H1 (cell line): Measurements from ENCODE around the gene MCAT. TPM values are rescaled to one million over a fixed set of nuclear protein-coding genes. Genes with fewer than 3 reads are reported as not detected.
A peak's percentile ranks its signal among the peaks of the same experiment; 100 is the strongest.

ENCODE experiments used
- CTCF ChIA-PET: fragments of 300-600 bp; sonication (Branson Sonifier 250); formaldehyde crosslinking; loops from one replicate; lab custom pipeline; 2021; ENCODE audit not compliant: partially characterized antibody; lab: Charles Lee
- POLR2A ChIA-PET: fragments of 300-600 bp; sonication (Branson Sonifier 250); formaldehyde crosslinking; loops from one replicate; lab custom pipeline; 2021; ENCODE audit warnings: inconsistent platforms; ENCODE audit not compliant: partially characterized antibody; lab: Charles Lee
- DNase-seq, 2 experiments: peaks; one replicate each; pipeline versions ENCODE4 v3.0.0 to v3.0.0-alpha.2; 2010 to 2022; ENCODE audit warnings: low spot score in 2 of 2, low read depth in 1 of 2, mixed read lengths in 1 of 2
- FAIRE-seq: peaks from 2 replicates; lab custom pipeline; 2011; peaks lifted over from hg19 to GRCh38; lab: Jason Lieb, UNC
- H2AFZ ChIP-seq: 2 replicates; pipeline ENCODE4 v1.8.1; 2012; ENCODE audit warnings: low read length, inconsistent platforms
- H2AK5ac ChIP-seq: 2 replicates; pipeline ENCODE4 v1.6.1; 2013; ENCODE audit warnings: low read depth, low read length
- H2BK120ac ChIP-seq: replicated peaks from 2 replicates; pipeline ENCODE3; 2013; ENCODE audit warnings: low read depth, low read length, inconsistent platforms
- H2BK12ac ChIP-seq: 2 replicates; pipeline ENCODE4 v1.6.1; 2013; ENCODE audit warnings: low read depth, low read length
- H2BK15ac ChIP-seq: 2 replicates; pipeline ENCODE4 v1.6.1; 2013; ENCODE audit warnings: low read length
- H2BK20ac ChIP-seq: 2 replicates; pipeline ENCODE4 v1.6.1; 2013; ENCODE audit warnings: low read length
- H2BK5ac ChIP-seq: 2 replicates; pipeline ENCODE4 v1.6.1; 2013; ENCODE audit warnings: low read depth, low read length
- H3K14ac ChIP-seq: 2 replicates; pipeline ENCODE4 v1.6.1; 2013; ENCODE audit warnings: inconsistent platforms; ENCODE audit not compliant: insufficient read length
- H3K18ac ChIP-seq: 2 replicates; pipeline ENCODE4 v1.6.1; 2013; ENCODE audit warnings: low read length; ENCODE audit errors: extremely low read depth
- H3K23ac ChIP-seq: 2 replicates; pipeline ENCODE4 v1.6.1; 2013; ENCODE audit warnings: inconsistent platforms; ENCODE audit not compliant: insufficient read length
- H3K23me2 ChIP-seq: 2 replicates; pipeline ENCODE4 v1.6.1; 2013; ENCODE audit warnings: low read depth, low read length
- H3K27ac ChIP-seq: 2 replicates; pipeline ENCODE4 v1.6.1; 2011; ENCODE audit warnings: low read depth, low read length, inconsistent platforms
- H3K27me3 ChIP-seq, 4 experiments: replicated peaks in 1 of 4; 1 replicate in 1 of 4; 2 replicates in 3 of 4; pipeline versions ENCODE4 v1.6.1 to v1.8.1; 2011 to 2013; ENCODE audit warnings: low read length in 3 of 4, mild to moderate bottlenecking in 3 of 4, inconsistent platforms in 2 of 4, mixed read lengths in 2 of 4, moderate library complexity in 1 of 4; ENCODE audit not compliant: control insufficient read depth in 3 of 4, insufficient read depth in 3 of 4; ENCODE audit errors: extremely low read depth in 1 of 4
- H3K36me3 ChIP-seq, 4 experiments: 2 replicates each; pipeline versions ENCODE4 v1.6.1 to v1.8.1; 2011 to 2013; ENCODE audit warnings: mild to moderate bottlenecking in 4 of 4, low read length in 3 of 4, moderate library complexity in 2 of 4, control low read depth in 1 of 4, inconsistent platforms in 1 of 4; ENCODE audit not compliant: insufficient read depth in 4 of 4, control insufficient read depth in 2 of 4
- H3K4ac ChIP-seq: replicated peaks from 2 replicates; pipeline ENCODE3; 2013; ENCODE audit warnings: low read length, low read depth, mixed read lengths, inconsistent platforms; ENCODE audit not compliant: insufficient read length
- H3K4me1 ChIP-seq, 4 experiments: replicated peaks in 1 of 4; 1 replicate in 1 of 4; 2 replicates in 3 of 4; pipeline versions ENCODE4 v1.6.1 to v1.8.1; 2011 to 2013; ENCODE audit warnings: low read length in 3 of 4, inconsistent platforms in 2 of 4, mixed read lengths in 1 of 4; ENCODE audit not compliant: insufficient read depth in 4 of 4, control insufficient read depth in 3 of 4
- H3K4me2 ChIP-seq, 2 experiments: 2 replicates each; pipeline versions ENCODE4 v1.6.1 to v1.8.1; 2011 to 2013; ENCODE audit warnings: low read depth in 2 of 2, low read length in 2 of 2, control low read depth in 1 of 2, inconsistent platforms in 1 of 2, mild to moderate bottlenecking in 1 of 2; ENCODE audit not compliant: insufficient read depth in 1 of 2
- H3K4me3 ChIP-seq, 4 experiments: fragments of 200-600, 300-600 bp in 1 of 4; sonication (generic), shearing (Covaris generic), sonication (Bioruptor Twin) in 1 of 4; 2 replicates each; pipeline versions ENCODE4 v1.5.1 to v1.8.1; 2011 to 2016; ENCODE audit warnings: low read length in 4 of 4, low read depth in 3 of 4, control low read depth in 2 of 4, inconsistent platforms in 2 of 4, mild to moderate bottlenecking in 2 of 4, mixed read lengths in 1 of 4, moderate library complexity in 1 of 4; ENCODE audit not compliant: insufficient read depth in 2 of 4; ENCODE audit errors: extremely low read depth in 1 of 4
- H3K56ac ChIP-seq: replicated peaks from 2 replicates; pipeline ENCODE3; 2013; ENCODE audit warnings: low read depth, mild to moderate bottlenecking, mixed read lengths, low read length, inconsistent platforms; ENCODE audit not compliant: insufficient read length
- H3K79me1 ChIP-seq: 2 replicates; pipeline ENCODE4 v1.6.1; 2013; ENCODE audit warnings: low read depth, low read length, control low read depth
- H3K79me2 ChIP-seq, 2 experiments: 2 replicates each; pipeline versions ENCODE4 v1.6.1 to v1.8.1; 2012 to 2013; ENCODE audit warnings: low read length in 2 of 2, mild to moderate bottlenecking in 2 of 2, inconsistent platforms in 1 of 2; ENCODE audit not compliant: insufficient read depth in 2 of 2, control insufficient read depth in 1 of 2
- H3K9ac ChIP-seq, 4 experiments: replicated peaks in 1 of 4; 1 replicate in 1 of 4; 2 replicates in 3 of 4; pipeline versions ENCODE4 v1.6.1 to v1.8.1; 2011 to 2013; ENCODE audit warnings: low read depth in 3 of 4, low read length in 3 of 4, control low read depth in 2 of 4, mild to moderate bottlenecking in 2 of 4, moderate library complexity in 2 of 4, inconsistent platforms in 1 of 4; ENCODE audit errors: extremely low read depth in 1 of 4
- H3K9me3 ChIP-seq, 2 experiments: 2 replicates each; pipeline versions ENCODE4 v1.6.1 to v1.8.1; 2012 to 2013; ENCODE audit warnings: mild to moderate bottlenecking in 2 of 2, moderate library complexity in 2 of 2, control low read depth in 1 of 2, inconsistent platforms in 1 of 2, low read depth in 1 of 2, low read length in 1 of 2, mixed read lengths in 1 of 2; ENCODE audit not compliant: insufficient read depth in 2 of 2
- H4K20me1 ChIP-seq, 2 experiments: replicated peaks in 1 of 2; 2 replicates each; pipeline versions ENCODE3 to v1.8.1; 2011 to 2013; ENCODE audit warnings: inconsistent platforms in 2 of 2, low read length in 2 of 2, mild to moderate bottlenecking in 1 of 2; ENCODE audit not compliant: insufficient read depth in 2 of 2, control insufficient read depth in 1 of 2
- H4K5ac ChIP-seq: 2 replicates; pipeline ENCODE4 v1.6.1; 2013; ENCODE audit warnings: low read length, low read depth, mixed read lengths, inconsistent platforms; ENCODE audit not compliant: insufficient read length
- H4K8ac ChIP-seq: 2 replicates; pipeline ENCODE4 v1.8.0; 2013; ENCODE audit warnings: mild to moderate bottlenecking, moderate library complexity, low read length, inconsistent platforms; ENCODE audit not compliant: insufficient read depth; ENCODE audit errors: extremely low read depth
- H4K91ac ChIP-seq: replicated peaks from 2 replicates; pipeline ENCODE3; 2013; ENCODE audit warnings: low read length, mixed read lengths, inconsistent platforms; ENCODE audit not compliant: insufficient read length
- ATF2 ChIP-seq: IDR thresholded peaks from 2 replicates; pipeline ENCODE4 v1.6.1; 2012; ENCODE audit warnings: low read length, inconsistent platforms
- CBX5 ChIP-seq: fragments of 300-800, 300-1000 bp; sonication (generic); IDR thresholded peaks from 2 replicates; pipeline ENCODE4 v1.7.1; 2016; ENCODE audit warnings: antibody characterized with exemption, low read length, low read depth
- EP300 ChIP-seq, 2 experiments: IDR thresholded peaks; 1 replicate in 1 of 2; 2 replicates in 1 of 2; pipeline ENCODE4 v1.6.1; 2011 to 2012; ENCODE audit warnings: low read depth in 2 of 2, low read length in 2 of 2, mild to moderate bottlenecking in 2 of 2, borderline replicate concordance in 1 of 2, inconsistent platforms in 1 of 2, moderate library complexity in 1 of 2
- MAFK ChIP-seq: IDR thresholded peaks from 2 replicates; pipeline ENCODE4 v1.6.1; 2012; ENCODE audit warnings: low read depth, mild to moderate bottlenecking, improper control_type of control experiment, low read length
- RBBP5 ChIP-seq: IDR thresholded peaks from 2 replicates; pipeline ENCODE4 v1.7.1; 2012; ENCODE audit warnings: low read depth, mild to moderate bottlenecking, inconsistent platforms, low read length, moderate library complexity, borderline replicate concordance
- SIRT6 ChIP-seq: IDR thresholded peaks from one replicate; pipeline ENCODE4 v1.7.1; 2012; ENCODE audit warnings: low read length, inconsistent platforms
- SIX5 ChIP-seq: IDR thresholded peaks from 2 replicates; pipeline ENCODE4 v1.6.1; 2011; ENCODE audit warnings: mild to moderate bottlenecking, low read depth, low read length
- TAF1 ChIP-seq: IDR thresholded peaks from 2 replicates; pipeline ENCODE4 v1.6.1; 2011; ENCODE audit warnings: mild to moderate bottlenecking, low read depth, low read length
- TAF7 ChIP-seq: optimal IDR thresholded peaks from 2 replicates; pipeline ENCODE3; 2011; ENCODE audit warnings: low read depth, mild to moderate bottlenecking, inconsistent platforms, low read length, moderate library complexity, borderline replicate concordance
- TEAD4 ChIP-seq: IDR thresholded peaks from 2 replicates; pipeline ENCODE4 v1.6.1; 2012; ENCODE audit warnings: low read depth, low read length, inconsistent platforms, mixed read lengths
- WGBS, 2 experiments: shearing (Covaris generic) in 1 of 2; methylation state at CpG; one replicate each; pipeline versions ENCODE4 v1.1.6 to v1.1.7; 2013 to 2015; ENCODE audit warnings: low lambda C conversion rate in 2 of 2, mixed read lengths in 2 of 2, inconsistent platforms in 1 of 2, low coverage in 1 of 2, missing lambda C conversion rate in 1 of 2; ENCODE audit not compliant: insufficient replicate concordance in 2 of 2, insufficient coverage in 1 of 2, insufficient read length in 1 of 2; ENCODE audit errors: extremely low coverage in 1 of 2, missing lambda C conversion rate in 1 of 2; 5-methylcytosine and 5-hydroxymethylcytosine counted together
- polyA plus RNA-seq, 7 experiments: library from polyadenylated mRNA; depleted of rRNA in 3 of 7; stranded (reverse) in 5 of 7; unstranded in 2 of 7; fragments of >200 nt in 5 of 7; fragments of 200-250 nt in 2 of 7; gene quantifications; 1 replicate in 5 of 7; 2 replicates in 1 of 7; 4 replicates in 1 of 7; pipeline versions ENCODE4 v1.2.1 to v1.2.3, GENCODE V29; 2011 to 2013; ENCODE audit warnings: missing spikeins in 2 of 7, mixed read lengths in 2 of 7
- total RNA-seq: library from RNA; stranded (reverse); fragmentation: NEBNext Ultra II Directional; extraction: Animal tissue kit (Norgen Biotek cat#: 25700); gene quantifications from 2 replicates; pipeline ENCODE4 v1.2.1, GENCODE V29; 2021

The MCAT gene
- total and polyA plus RNA-seq, 2 of the 8 experiments (the other 6 are each of a cell fraction or from before 2014, with no cell fraction given): 15.8 to 17.4 TPM

- H4K20me1 ChIP-seq: peaks cover 5 to 7% of the 10 kb centered on the region in 2 experiments
- no peak overlapping the region for H4K91ac ChIP-seq
- H3K4me2 ChIP-seq: no peak overlapping the region
- H3K23me2 ChIP-seq: no peaks in the 10 kb centered on the region
- no peak overlapping the region for H3K9ac ChIP-seq
- H2BK5ac ChIP-seq: no peak overlapping the region
- WGBS, 2 experiments: 89% methylated on average over 21 of the region's 25 CpGs; no CpG with 5 or more reads in 1 of the 2 experiments
- POLR2A ChIA-PET: interaction anchor here (1.5 to 2.6 kb wide), 6 partner anchors 10 to 32 kb away, joined by 3 to 12 read pairs (median 7); no protein-coding TSS in a partner anchor
- H2BK15ac ChIP-seq: no peak overlapping the region
- no peak overlapping the region for H3K18ac ChIP-seq
- no peak overlapping the region for H2BK120ac ChIP-seq
- no peak overlapping the region for H2AFZ ChIP-seq
- no peak overlapping the region for H3K4me3 ChIP-seq
- no peak overlapping the region for H3K14ac ChIP-seq
- no peak overlapping the region for H2BK12ac ChIP-seq
- no peaks in the 10 kb centered on the region for H3K79me1 ChIP-seq
- H3K27me3 ChIP-seq: no peaks in the 10 kb centered on the region
- no peak for DNase-seq
- H3K36me3 ChIP-seq: peaks cover 24 to 46% (median 42%) of the 10 kb centered on the region in 4 experiments
- H2AK5ac ChIP-seq: no peak overlapping the region
- H3K4ac ChIP-seq: no peak overlapping the region
- no peaks in the 10 kb centered on the region for H3K79me2 ChIP-seq
- H3K56ac ChIP-seq: no peak overlapping the region
- CTCF ChIA-PET: interaction anchor here (1.4 kb wide), 2 partner anchors 60 to 63 kb away, joined by 3 to 7 read pairs; no protein-coding TSS in a partner anchor
- no peak overlapping the region; the same call in 1 of the 2 replicates for H3K27ac ChIP-seq
- H3K9me3 ChIP-seq: no peaks in the 10 kb centered on the region
- no peaks in the 10 kb centered on the region for H3K4me1 ChIP-seq
- H3K23ac ChIP-seq: no peak overlapping the region
- H2BK20ac ChIP-seq: no peak overlapping the region
- FAIRE-seq: no peak
- H4K5ac ChIP-seq: no peak overlapping the region
- H4K8ac ChIP-seq: peak overlapping the region; percentile 46
- TF ChIP-seq SIRT6 (no peak), CBX5 (no peak), TAF7 (no peak), MAFK (no peak), RBBP5 (no peak), TEAD4 (no peak), EP300 (IDR thresholded peaks at IDR 0.05; ENCODE audit: borderline replicate concordance in 1 of 2, low read depth in 2 of 2, low read length in 2 of 2) (no peak), TAF1 (no peak), ATF2 (no peak), SIX5 (no peak)
Measured at GRCh38 chr22:43168471-43169309, 25.5 kb upstream of the MCAT start.
